CD4-positive, alpha-beta T cell (primary cell): ENCODE results near the gene PET100. TPM values are rescaled to one million over a fixed set of nuclear protein-coding genes. Genes with fewer than 3 reads are reported as not detected.

Experiments
- ATAC-seq: fragments of 200-7000 bp; cut with Tn5 transposase; one replicate; pipeline ENCODE4 v1.10.0; 2022; ENCODE audit warnings: mild to moderate bottlenecking; ENCODE audit not compliant: poor library complexity
- CTCF ChIA-PET: fragments of 350-600 bp; sonication (Branson Sonifier 250); formaldehyde crosslinking; loops from one replicate; lab custom pipeline; 2021; ENCODE audit warnings: antibody characterized with exemption, inconsistent platforms; lab: Charles Lee
- POLR2A ChIA-PET: fragments of 350-600 bp; sonication (Branson Sonifier 250); formaldehyde crosslinking; loops from one replicate; lab custom pipeline; 2021; ENCODE audit warnings: antibody characterized with exemption, inconsistent platforms; lab: Charles Lee
- DNase-seq, 14 experiments: peaks; one replicate each; pipeline ENCODE4 v3.0.0-alpha.2; 2013 to 2020; ENCODE audit warnings: mixed read lengths in 2 of 14
- H3K27ac ChIP-seq, 2 donors: one replicate each; pipeline versions ENCODE4 v1.5.1 to v1.7.0; 2013; ENCODE audit warnings: low read length in 2 of 2, low read depth in 1 of 2, mild to moderate bottlenecking in 1 of 2
- H3K27me3 ChIP-seq, 2 experiments: 1 replicate in 1 of 2; 2 replicates in 1 of 2; pipeline versions ENCODE4 v1.6.1 to v1.7.0; 2013; ENCODE audit warnings: low read length in 2 of 2, control low read depth in 1 of 2, mild to moderate bottlenecking in 1 of 2, moderate library complexity in 1 of 2; ENCODE audit not compliant: insufficient read depth in 2 of 2, control insufficient read depth in 1 of 2
- H3K36me3 ChIP-seq: one replicate; pipeline ENCODE4 v1.6.1; 2013; ENCODE audit warnings: low read length, control low read depth; ENCODE audit not compliant: insufficient read depth
- H3K4me1 ChIP-seq: one replicate; pipeline ENCODE4 v1.6.1; 2013; ENCODE audit warnings: low read length, control low read depth; ENCODE audit not compliant: insufficient read depth
- H3K4me3 ChIP-seq: one replicate; pipeline ENCODE4 v1.5.1; 2013; ENCODE audit warnings: mild to moderate bottlenecking, low read length, moderate library complexity
- H3K9me3 ChIP-seq, 2 experiments: 1 replicate in 1 of 2; 2 replicates in 1 of 2; pipeline versions ENCODE4 v1.6.1 to v1.7.0; 2013; ENCODE audit warnings: low read length in 2 of 2, mild to moderate bottlenecking in 2 of 2, control low read depth in 1 of 2, moderate library complexity in 1 of 2; ENCODE audit not compliant: control insufficient read depth in 1 of 2, insufficient read depth in 1 of 2
- H3K27ac Mint-ChIP-seq: one replicate; pipeline ENCODE4 v1.8.0; 2020; ENCODE audit warnings: mixed read lengths
- H3K27me3 Mint-ChIP-seq: one replicate; pipeline ENCODE4 v1.8.0; 2021; ENCODE audit warnings: mixed read lengths
- H3K36me3 Mint-ChIP-seq: one replicate; pipeline ENCODE4 v1.8.0; 2021; ENCODE audit warnings: low read depth, mixed read lengths
- H3K4me1 Mint-ChIP-seq: one replicate; pipeline ENCODE4 v1.8.0; 2021; ENCODE audit warnings: low read depth, mixed read lengths
- H3K4me3 Mint-ChIP-seq: one replicate; pipeline ENCODE4 v1.8.0; 2020; ENCODE audit warnings: mild to moderate bottlenecking, mixed read lengths
- H3K9me3 Mint-ChIP-seq: one replicate; pipeline ENCODE4 v1.8.0; 2020; ENCODE audit warnings: mixed read lengths
- CTCF ChIP-seq: fragments of 200-600 bp; IDR thresholded peaks from one replicate; pipeline ENCODE4 v1.8.0; 2022; ENCODE audit warnings: antibody characterized with exemption, mild to moderate bottlenecking
- intact Hi-C, 2 experiments: fragments of 100-400 bp; cut with DNase I in 1 of 2; cut with micrococcal nuclease in 1 of 2; formaldehyde crosslinking; loops; one replicate each; pipeline versions ENCODE4 v1.15.1 to v1.9.0; 2023 to 2025; cut with DNase I, micrococcal nuclease
- total RNA-seq, 174 experiments: library from RNA in 2 of 174; stranded (reverse) in 2 of 174; gene quantifications; one replicate each; pipeline ENCODE4 v1.2.3 and lab custom pipeline; 2021 to 2026

PET100 gene
- total RNA-seq, 2 experiments from 2014 or later = 178 to 188 TPM

GRCh38 chr19:7662657-7663056 lies 33.1 kb downstream of the PET100 start:
- Mint-ChIP-seq H3K27ac (no peak overlapping the region), H3K36me3 (no peaks in the 10 kb centered on the region), H3K4me3 (no peak overlapping the region), H3K9me3 (no peaks in the 10 kb centered on the region), H3K27me3 (peaks cover 6% of the 10 kb centered on the region), H3K4me1 (peaks cover 8% of the 10 kb centered on the region)
- no peak overlapping the region for H3K27ac ChIP-seq
- H3K9me3 ChIP-seq = no peaks in the 10 kb centered on the region
- ChIA-PET POLR2A (no interaction called here), CTCF (interaction anchor here (0.7 kb wide), 1 partner anchor 504 kb away, joined by 3 read pairs; no protein-coding TSS in a partner anchor)
- H3K36me3 ChIP-seq = no peaks in the 10 kb centered on the region
- H3K4me1 ChIP-seq = peaks cover 13% of the 10 kb centered on the region
- TF ChIP-seq CTCF = no peak
- DNase-seq (no peak), ATAC-seq (no peak)
- H3K27me3 ChIP-seq = no peaks in the 10 kb centered on the region
- intact Hi-C loops = no loop called here
- no peak overlapping the region for H3K4me3 ChIP-seq

GRCh38 chr19:7663706-7664105 lies 34.1 kb downstream of the PET100 start:
- TF ChIP-seq CTCF = no peak
- peaks cover 5% of the 10 kb centered on the region for H3K4me1 ChIP-seq
- peaks cover 6% of the 10 kb centered on the region for H3K27me3 Mint-ChIP-seq
- ATAC-seq (no peak), DNase-seq (no peak)
- H3K4me1 Mint-ChIP-seq = no peaks in the 10 kb centered on the region
- no peaks in the 10 kb centered on the region for H3K9me3 ChIP-seq
- H3K27ac Mint-ChIP-seq = no peak overlapping the region
- ChIA-PET CTCF (interaction anchor here (2.0 kb wide), 1 partner anchor 17 kb away, joined by 5 read pairs; the partner anchor contains the start of gene TRAPPC5), POLR2A (no interaction called here)
- H3K4me3 ChIP-seq = no peak overlapping the region
- H3K9me3 Mint-ChIP-seq = no peaks in the 10 kb centered on the region
- H3K36me3 Mint-ChIP-seq = no peaks in the 10 kb centered on the region
- no peaks in the 10 kb centered on the region for H3K27me3 ChIP-seq
- H3K36me3 ChIP-seq = no peaks in the 10 kb centered on the region
- H3K4me3 Mint-ChIP-seq = no peak overlapping the region
- no peak overlapping the region for H3K27ac ChIP-seq
- intact Hi-C loops = no loop called here

GRCh38 chr19:7665076-7665475 lies 35.5 kb downstream of the PET100 start:
- Mint-ChIP-seq H3K4me3 (no peak overlapping the region), H3K27ac (no peak overlapping the region), H3K9me3 (no peaks in the 10 kb centered on the region), H3K36me3 (no peaks in the 10 kb centered on the region), H3K27me3 (peaks cover 14% of the 10 kb centered on the region), H3K4me1 (peaks cover 5% of the 10 kb centered on the region)
- ChIA-PET CTCF (interaction anchor here (2.0 kb wide), 1 partner anchor 16 kb away, joined by 5 read pairs; the partner anchor contains the start of gene TRAPPC5), POLR2A (no interaction called here)
- intact Hi-C loops = no loop called here
- Histone ChIP-seq H3K27me3 (peaks cover 2 to 10% of the 10 kb centered on the region in 2 experiments), H3K9me3 (peaks cover 0 to under 1% of the 10 kb centered on the region in 2 experiments), H3K4me3 (no peak overlapping the region), H3K4me1 (peaks cover 16% of the 10 kb centered on the region), H3K36me3 (no peaks in the 10 kb centered on the region), H3K27ac (no peak overlapping the region)
- ATAC-seq = no peak
- DNase-seq = no peak
- no peak for TF ChIP-seq CTCF
